NB4 (cell line): ENCODE results near the gene SERPINI2.

Source experiments
- CTCF ChIP-seq: IDR thresholded peaks from one replicate; pipeline ENCODE4 v1.5.1; 2012; ENCODE audit warnings: low read depth, low read length
- MAX ChIP-seq: IDR thresholded peaks from 2 replicates; pipeline ENCODE4 v1.6.1; 2011; ENCODE audit warnings: low read depth, low read length
- MYC ChIP-seq: IDR thresholded peaks from 2 replicates; pipeline ENCODE4 v1.6.1; 2011; ENCODE audit warnings: low read depth, low read length
- POLR2A ChIP-seq: IDR thresholded peaks from 2 replicates; pipeline ENCODE4 v1.6.1; 2011; ENCODE audit warnings: mild to moderate bottlenecking; ENCODE audit not compliant: insufficient read length; ENCODE audit errors: extremely low read depth

DNA sequence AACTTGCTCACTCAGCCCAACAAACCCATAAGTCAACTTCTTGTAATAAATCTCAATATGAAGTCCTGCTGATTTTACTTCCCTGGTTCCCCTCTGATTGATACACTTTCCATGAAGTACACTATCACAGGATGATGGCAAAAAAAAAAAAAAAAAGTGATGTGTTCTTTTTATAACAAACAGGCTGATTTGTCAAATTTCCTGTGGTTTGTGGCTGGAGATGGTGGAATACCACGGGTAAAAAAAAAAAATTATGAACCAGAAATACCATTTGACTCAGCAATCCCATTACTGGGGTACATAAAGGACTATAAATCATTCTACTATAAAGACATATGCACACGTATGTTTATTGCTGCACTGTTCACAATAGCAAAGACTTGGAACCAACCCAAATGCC is 10.7 kb upstream of the SERPINI2 start:
- no peak for TF ChIP-seq CTCF
- no peak for TF ChIP-seq POLR2A
- no peak for TF ChIP-seq MAX
- no peak for TF ChIP-seq MYC
